Vagina (tissue), 2 donors: ENCODE measurements around the gene NALCN. TPM values are rescaled to one million over a fixed set of nuclear protein-coding genes. Genes with fewer than 3 reads are reported as not detected.

Experiments
- DNase-seq, 2 donors: peaks; one replicate each; pipeline ENCODE4 v3.0.0-alpha.2; 2017; ENCODE audit errors: extremely low spot score in 2 of 2
- H3K27ac ChIP-seq: fragments of 200-600 bp; sonication (generic); one replicate; pipeline ENCODE4 v1.5.1; 2019
- H3K27me3 ChIP-seq: fragments of 200-600 bp; sonication (generic); one replicate; pipeline ENCODE4 v1.5.1; 2019
- H3K36me3 ChIP-seq, 2 donors: fragments of 200-600 bp; sonication (generic); one replicate each; pipeline ENCODE4 v1.5.1; 2017 to 2019
- H3K4me1 ChIP-seq: fragments of 200-600 bp; sonication (generic); one replicate; pipeline ENCODE4 v1.5.1; 2019
- H3K4me3 ChIP-seq, 2 donors: fragments of 200-600 bp; sonication (generic); 1 replicate in 1 of 2; 2 replicates in 1 of 2; pipeline ENCODE4 v1.5.1; 2016 to 2019
- H3K9me3 ChIP-seq: fragments of 200-600 bp; sonication (generic); one replicate; pipeline ENCODE4 v1.5.1; 2019
- POLR2A ChIP-seq, 2 donors: fragments of 450-650 bp; IDR thresholded peaks; one replicate each; pipeline ENCODE4 v1.6.1; 2017; ENCODE audit warnings: antibody characterized with exemption in 2 of 2, mild to moderate bottlenecking in 2 of 2, moderate library complexity in 2 of 2
- POLR2AphosphoS5 ChIP-seq, 2 donors: sonication (generic); formaldehyde crosslinking; IDR thresholded peaks; one replicate each; pipeline ENCODE4 v1.9.0; 2017; ENCODE audit warnings: antibody characterized with exemption in 2 of 2, mild to moderate bottlenecking in 2 of 2, low read depth in 1 of 2; ENCODE audit not compliant: insufficient read depth in 1 of 2
- intact Hi-C: fragments of 100-400 bp; cut with DNase I; formaldehyde crosslinking; loops from one replicate; pipeline ENCODE4 v1.15.1; 2023
- total RNA-seq: library from RNA; depleted of rRNA; stranded (reverse); fragments of >200 nt; gene quantifications from one replicate; pipeline ENCODE4 v1.2.3, GENCODE V29; 2016
- TF ChIP-seq, protein P1 (sequence below), 3 experiments: fragments of 450-650 bp in 2 of 3; fragments of 200-600 bp in 1 of 3; sonication (generic) in 1 of 3; IDR thresholded peaks; one replicate each; pipeline ENCODE4 v1.5.1; 2017 to 2019; ENCODE audit warnings: antibody characterized with exemption in 3 of 3, mild to moderate bottlenecking in 2 of 3, moderate library complexity in 2 of 3

Gene NALCN
- total RNA-seq, 1 donor from 2014 or later, result 1.7 TPM

DNA sequence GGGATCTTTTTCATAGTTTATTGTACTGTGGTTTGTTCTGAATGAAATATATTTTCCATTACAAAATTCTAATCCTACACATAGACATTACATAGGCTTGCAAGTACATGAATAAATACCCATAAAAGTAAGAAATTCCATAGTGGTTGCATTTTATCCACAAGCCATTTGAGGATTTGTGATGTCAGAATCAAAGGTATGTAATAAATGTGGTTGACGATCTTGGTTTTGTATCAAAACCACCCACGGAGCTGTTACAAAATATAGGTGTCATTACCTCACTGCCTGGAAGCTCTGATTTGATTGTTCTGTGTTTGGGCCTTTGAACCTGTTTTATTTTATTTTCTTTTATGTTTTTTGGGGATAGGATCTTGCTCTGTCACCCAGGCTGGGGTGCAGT lies 125.1 kb downstream of the NALCN start:
- intact Hi-C loops, result no loop called here
- H3K4me1 ChIP-seq, result no peaks in the 10 kb centered on the region
- TF ChIP-seq, protein P1, sequence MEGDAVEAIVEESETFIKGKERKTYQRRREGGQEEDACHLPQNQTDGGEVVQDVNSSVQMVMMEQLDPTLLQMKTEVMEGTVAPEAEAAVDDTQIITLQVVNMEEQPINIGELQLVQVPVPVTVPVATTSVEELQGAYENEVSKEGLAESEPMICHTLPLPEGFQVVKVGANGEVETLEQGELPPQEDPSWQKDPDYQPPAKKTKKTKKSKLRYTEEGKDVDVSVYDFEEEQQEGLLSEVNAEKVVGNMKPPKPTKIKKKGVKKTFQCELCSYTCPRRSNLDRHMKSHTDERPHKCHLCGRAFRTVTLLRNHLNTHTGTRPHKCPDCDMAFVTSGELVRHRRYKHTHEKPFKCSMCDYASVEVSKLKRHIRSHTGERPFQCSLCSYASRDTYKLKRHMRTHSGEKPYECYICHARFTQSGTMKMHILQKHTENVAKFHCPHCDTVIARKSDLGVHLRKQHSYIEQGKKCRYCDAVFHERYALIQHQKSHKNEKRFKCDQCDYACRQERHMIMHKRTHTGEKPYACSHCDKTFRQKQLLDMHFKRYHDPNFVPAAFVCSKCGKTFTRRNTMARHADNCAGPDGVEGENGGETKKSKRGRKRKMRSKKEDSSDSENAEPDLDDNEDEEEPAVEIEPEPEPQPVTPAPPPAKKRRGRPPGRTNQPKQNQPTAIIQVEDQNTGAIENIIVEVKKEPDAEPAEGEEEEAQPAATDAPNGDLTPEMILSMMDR (IDR thresholded peaks at IDR 0.05), result no peak
- TF ChIP-seq POLR2A (IDR thresholded peaks at IDR 0.05), result no peak
- TF ChIP-seq POLR2AphosphoS5 (IDR thresholded peaks at IDR 0.05; ENCODE audit: insufficient read depth in 1 of 2, low read depth in 1 of 2), result no peak
- no peaks in the 10 kb centered on the region for H3K9me3 ChIP-seq
- no peaks in the 10 kb centered on the region for H3K36me3 ChIP-seq
- no peak overlapping the region for H3K27ac ChIP-seq
- H3K27me3 ChIP-seq, result no peaks in the 10 kb centered on the region
- no peak for DNase-seq
- H3K4me3 ChIP-seq, result no peak overlapping the region

DNA sequence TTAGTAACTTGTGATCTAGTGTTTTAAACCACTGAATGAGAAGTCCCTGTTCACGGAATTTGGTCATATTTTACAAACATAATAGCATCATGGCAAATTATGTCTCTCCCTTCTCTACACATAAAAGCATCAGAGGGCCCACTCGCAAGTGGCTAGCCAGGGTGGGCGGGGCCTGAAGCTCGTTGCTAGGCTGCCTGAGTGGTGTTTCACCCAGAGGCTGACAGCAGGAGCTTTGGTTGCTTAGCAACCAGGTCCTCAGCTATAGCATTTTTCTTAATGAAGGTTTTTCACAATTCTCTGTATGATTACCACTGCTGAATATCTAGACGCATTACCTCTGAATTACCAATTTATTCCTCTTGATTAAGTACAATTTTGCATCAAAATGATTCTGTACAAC lies 126.5 kb downstream of the NALCN start:
- no peak for DNase-seq
- Histone ChIP-seq H3K27me3 (no peaks in the 10 kb centered on the region), H3K9me3 (no peaks in the 10 kb centered on the region), H3K4me3 (no peak overlapping the region), H3K36me3 (no peaks in the 10 kb centered on the region), H3K27ac (no peak overlapping the region), H3K4me1 (no peaks in the 10 kb centered on the region)
- intact Hi-C loops, result no loop called here
- TF ChIP-seq POLR2AphosphoS5 (IDR thresholded peaks at IDR 0.05; ENCODE audit: insufficient read depth in 1 of 2, low read depth in 1 of 2) (no peak), POLR2A (IDR thresholded peaks at IDR 0.05) (no peak)
- TF ChIP-seq, protein P1 (IDR thresholded peaks at IDR 0.05), result no peak

DNA sequence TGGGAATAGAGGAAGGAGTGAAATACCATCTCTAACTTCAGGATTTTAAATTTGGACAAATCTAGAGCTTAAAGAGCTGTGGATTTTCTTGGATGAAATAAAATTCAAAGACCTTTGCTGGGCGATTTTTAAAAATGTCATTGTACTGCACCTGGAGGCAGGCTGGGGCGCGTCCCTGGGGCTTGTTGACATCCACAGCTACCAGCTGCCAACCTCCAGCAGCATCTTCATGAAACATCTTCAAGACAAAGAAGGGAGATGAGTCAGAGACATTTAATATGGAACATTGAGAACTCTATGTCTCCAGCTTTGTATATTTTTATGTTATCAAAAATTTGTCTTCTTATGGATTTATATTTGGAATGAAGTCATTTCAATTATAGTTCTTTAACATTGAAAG lies 132.5 kb downstream of the NALCN start:
- Histone ChIP-seq H3K27me3 (no peaks in the 10 kb centered on the region), H3K4me1 (no peaks in the 10 kb centered on the region), H3K9me3 (no peaks in the 10 kb centered on the region), H3K27ac (no peak overlapping the region), H3K4me3 (no peak overlapping the region), H3K36me3 (no peaks in the 10 kb centered on the region)
- no peak for DNase-seq
- TF ChIP-seq POLR2AphosphoS5 (IDR thresholded peaks at IDR 0.05; ENCODE audit: insufficient read depth in 1 of 2, low read depth in 1 of 2) (no peak), POLR2A (IDR thresholded peaks at IDR 0.05) (no peak)
- TF ChIP-seq, protein P1 (IDR thresholded peaks at IDR 0.05), result no peak
- intact Hi-C loops, result no loop called here

DNA sequence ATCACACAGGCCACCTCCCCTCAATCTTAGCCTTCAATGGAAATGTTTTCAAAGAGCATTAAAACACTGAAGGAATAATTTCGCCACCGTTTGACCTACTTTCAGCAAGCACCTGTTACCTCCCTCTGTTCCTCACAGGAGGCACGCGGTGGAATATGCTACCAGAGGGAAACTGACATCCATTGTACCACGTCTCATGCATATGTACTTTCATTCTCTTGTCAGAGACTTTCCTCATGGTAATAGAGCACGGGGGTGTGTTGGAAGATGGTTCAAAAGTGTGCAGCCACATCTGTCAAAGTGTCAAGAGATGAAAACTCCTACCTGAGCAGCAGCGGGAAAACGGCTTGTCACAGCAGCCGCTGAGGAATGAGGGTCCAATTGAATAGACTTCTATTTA lies 143.4 kb downstream of the NALCN start:
- no peaks in the 10 kb centered on the region for H3K4me1 ChIP-seq
- no peak for TF ChIP-seq POLR2A (IDR thresholded peaks at IDR 0.05)
- TF ChIP-seq POLR2AphosphoS5 (IDR thresholded peaks at IDR 0.05; ENCODE audit: insufficient read depth in 1 of 2, low read depth in 1 of 2), result no peak
- TF ChIP-seq, protein P1 (IDR thresholded peaks at IDR 0.05), result no peak
- no peak for DNase-seq
- no peak overlapping the region for H3K27ac ChIP-seq
- H3K36me3 ChIP-seq, result no peaks in the 10 kb centered on the region
- no peaks in the 10 kb centered on the region for H3K9me3 ChIP-seq
- no peaks in the 10 kb centered on the region for H3K27me3 ChIP-seq
- intact Hi-C loops, result no loop called here
- no peak overlapping the region for H3K4me3 ChIP-seq

DNA sequence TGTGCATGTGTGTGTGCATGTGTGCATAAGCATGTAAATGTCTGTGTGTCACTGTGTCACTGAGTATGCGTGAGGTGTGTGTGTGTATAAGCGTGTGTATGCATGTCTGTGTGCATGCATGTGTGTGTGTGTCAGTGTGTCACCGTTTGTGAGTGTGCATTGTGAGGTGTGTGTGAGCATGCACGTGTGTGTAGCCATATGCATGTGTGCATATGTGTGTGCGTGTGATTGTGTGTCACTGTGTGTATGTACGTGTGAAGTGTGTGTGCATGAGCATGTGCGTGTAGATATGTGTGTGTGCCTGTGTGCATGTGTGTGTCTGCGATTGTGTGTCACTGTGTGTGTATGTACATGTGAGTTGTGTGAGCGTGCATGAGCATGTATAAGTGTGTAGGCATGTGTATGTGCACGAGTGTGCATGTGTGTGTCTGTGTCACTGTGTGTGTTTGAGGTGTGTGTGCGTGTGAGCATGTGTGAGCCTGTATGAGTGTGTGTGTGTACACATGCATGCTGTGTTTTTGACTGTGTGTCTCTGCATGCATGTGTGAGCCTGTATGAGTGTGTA lies 144.5 kb downstream of the NALCN start:
- Histone ChIP-seq H3K36me3 (no peaks in the 10 kb centered on the region), H3K27ac (no peak overlapping the region), H3K27me3 (no peaks in the 10 kb centered on the region), H3K4me3 (no peak overlapping the region), H3K4me1 (no peaks in the 10 kb centered on the region), H3K9me3 (no peaks in the 10 kb centered on the region)
- no peak for DNase-seq
- TF ChIP-seq POLR2AphosphoS5 (IDR thresholded peaks at IDR 0.05; ENCODE audit: insufficient read depth in 1 of 2, low read depth in 1 of 2) (no peak), POLR2A (IDR thresholded peaks at IDR 0.05) (no peak)
- TF ChIP-seq, protein P1 (IDR thresholded peaks at IDR 0.05), result no peak
- intact Hi-C loops, result no loop called here
